Myocyte (in vitro differentiated cells): ENCODE results near the gene ZNF700. TPM values are rescaled to one million over a fixed set of nuclear protein-coding genes. Genes with fewer than 3 reads are reported as not detected.
"Not testable (repeated sequence)": the region's sequence is repeated elsewhere in the genome, so short reads cannot be mapped to it uniquely, and the experiment has no call there.

ENCODE experiments used
- DNase-seq: peaks from one replicate; pipeline ENCODE4 v3.0.0-alpha.2; 2012; ENCODE audit warnings: low read depth
- total RNA-seq: library from RNA; depleted of rRNA; stranded (reverse); fragments of >200 nt; gene quantifications from 2 replicates; pipeline ENCODE4 v1.2.3, GENCODE V29; 2014

The ZNF700 gene
- total RNA-seq, 1 donor from 2014 or later = 10.1 TPM

GRCh38 chr19:11938383-11938782 is 13.5 kb downstream of the ZNF700 start:
- not testable (repeated sequence) for DNase-seq

- not testable (repeated sequence) for DNase-seq
These were observed 16.5 kb downstream of the ZNF700 start for GRCh38 chr19:11941361-11941887.

GRCh38 chr19:11942008-11942842 is 17.3 kb downstream of the ZNF700 start:
- DNase-seq = no peak

GRCh38 chr19:11942843-11943108 is 17.9 kb downstream of the ZNF700 start:
- no peak for DNase-seq

- no peak for DNase-seq
These were observed 19.7 kb downstream of the ZNF700 start for GRCh38 chr19:11944656-11945055.

- peak; percentile 0 for DNase-seq
These were observed 23.7 kb downstream of the ZNF700 start for GRCh38 chr19:11948646-11949045.

GRCh38 chr19:11949201-11949600 is 24.3 kb downstream of the ZNF700 start:
- peak; percentile 13 for DNase-seq

GRCh38 chr19:11949614-11950080 is 24.7 kb downstream of the ZNF700 start:
- DNase-seq = peak; percentile 1

- DNase-seq = no peak
These were observed 25.4 kb downstream of the ZNF700 start for GRCh38 chr19:11950312-11950711.

- DNase-seq = peak; percentile 71
These were observed 38.9 kb downstream of the ZNF700 start for GRCh38 chr19:11963566-11964355.

- no peak for DNase-seq
These were observed 39.6 kb downstream of the ZNF700 start for GRCh38 chr19:11964496-11964857.

- DNase-seq = peak; percentile 86
These were observed 40.1 kb downstream of the ZNF700 start, which contains the start of gene ZNF763 for GRCh38 chr19:11964858-11965645. Gene ZNF763 (plus strand): TSS chr19:11965040. CDS start chr19:11965209, 169 bp downstream.

GRCh38 chr19:11970174-11970573 is 45.3 kb downstream of the ZNF700 start:
- no peak for DNase-seq

GRCh38 chr19:11971041-11971440 is 46.1 kb downstream of the ZNF700 start:
- DNase-seq = no peak

- DNase-seq = no peak
These were observed 48.3 kb downstream of the ZNF700 start for GRCh38 chr19:11973019-11973810.

GRCh38 chr19:11978492-11979100 is 53.7 kb downstream of the ZNF700 start:
- no peak for DNase-seq

- no peak for DNase-seq
These were observed 54.6 kb downstream of the ZNF700 start for GRCh38 chr19:11979527-11979926.

GRCh38 chr19:11982526-11982925 is 57.6 kb downstream of the ZNF700 start:
- DNase-seq = no peak

GRCh38 chr19:11984986-11985385 is 60.1 kb downstream of the ZNF700 start:
- DNase-seq = no peak

- DNase-seq = no peak
These were observed 61.8 kb downstream of the ZNF700 start for GRCh38 chr19:11986754-11987153.
